SK-N-SH (cell line): ENCODE results near the gene ATOSB.

Experiments used
- CHD2 ChIP-seq: fragments of 150-350 bp; IDR thresholded peaks from 2 replicates; pipeline ENCODE4 v1.6.1; 2018; ENCODE audit warnings: low read length; ENCODE audit not compliant: partially characterized antibody
- FOXJ3 ChIP-seq: sonication (generic); formaldehyde crosslinking; IDR thresholded peaks from 2 replicates; pipeline ENCODE4 v1.5.1; 2020; ENCODE audit warnings: mild to moderate bottlenecking, missing genetic modification reagents
- FOXM1 ChIP-seq: IDR thresholded peaks from 2 replicates; pipeline ENCODE4 v1.4.0; 2012; ENCODE audit warnings: low read depth, mild to moderate bottlenecking
- GABPA ChIP-seq: IDR thresholded peaks from 2 replicates; pipeline ENCODE4 v1.4.0; 2012; ENCODE audit warnings: low read depth, mild to moderate bottlenecking
- NFIC ChIP-seq: IDR thresholded peaks from 2 replicates; pipeline ENCODE4 v1.4.0; 2012; ENCODE audit warnings: borderline replicate concordance
- POLR2AphosphoS5 ChIP-seq: IDR thresholded peaks from 2 replicates; pipeline ENCODE4 v1.6.1; 2012; ENCODE audit warnings: low read depth, low read length
- RAD21 ChIP-seq: IDR thresholded peaks from 2 replicates; pipeline ENCODE4 v1.6.1; 2012; ENCODE audit warnings: mild to moderate bottlenecking, low read length
- REST ChIP-seq: IDR thresholded peaks from 2 replicates; pipeline ENCODE4 v1.6.1; 2012; ENCODE audit warnings: mild to moderate bottlenecking, low read depth, low read length, moderate library complexity
- RXRA ChIP-seq: IDR thresholded peaks from 2 replicates; pipeline ENCODE4 v1.4.0; 2012; ENCODE audit warnings: low read depth, mild to moderate bottlenecking, borderline replicate concordance
- TAF1 ChIP-seq: IDR thresholded peaks from 2 replicates; pipeline ENCODE4 v1.6.1; 2012; ENCODE audit warnings: low read depth, mild to moderate bottlenecking, low read length, moderate library complexity, borderline replicate concordance
- TEAD4 ChIP-seq: IDR thresholded peaks from 2 replicates; pipeline ENCODE4 v1.4.0; 2012; ENCODE audit warnings: mild to moderate bottlenecking, borderline replicate concordance; ENCODE audit not compliant: insufficient read depth
- USF2 ChIP-seq: fragments of 150-350 bp; IDR thresholded peaks from 2 replicates; pipeline ENCODE4 v1.6.1; 2017; ENCODE audit warnings: antibody characterized with exemption, low read length, low read depth, borderline replicate concordance
- TF ChIP-seq, protein P1 (sequence below): fragments of 200-600 bp; sonication (generic); IDR thresholded peaks from 2 replicates; pipeline ENCODE4 v1.6.1; 2017; ENCODE audit warnings: antibody characterized with exemption, mild to moderate bottlenecking, moderate library complexity
- TF ChIP-seq, protein P2 (sequence below): IDR thresholded peaks from 2 replicates; pipeline ENCODE4 v1.4.0; 2012; ENCODE audit warnings: low read depth

DNA sequence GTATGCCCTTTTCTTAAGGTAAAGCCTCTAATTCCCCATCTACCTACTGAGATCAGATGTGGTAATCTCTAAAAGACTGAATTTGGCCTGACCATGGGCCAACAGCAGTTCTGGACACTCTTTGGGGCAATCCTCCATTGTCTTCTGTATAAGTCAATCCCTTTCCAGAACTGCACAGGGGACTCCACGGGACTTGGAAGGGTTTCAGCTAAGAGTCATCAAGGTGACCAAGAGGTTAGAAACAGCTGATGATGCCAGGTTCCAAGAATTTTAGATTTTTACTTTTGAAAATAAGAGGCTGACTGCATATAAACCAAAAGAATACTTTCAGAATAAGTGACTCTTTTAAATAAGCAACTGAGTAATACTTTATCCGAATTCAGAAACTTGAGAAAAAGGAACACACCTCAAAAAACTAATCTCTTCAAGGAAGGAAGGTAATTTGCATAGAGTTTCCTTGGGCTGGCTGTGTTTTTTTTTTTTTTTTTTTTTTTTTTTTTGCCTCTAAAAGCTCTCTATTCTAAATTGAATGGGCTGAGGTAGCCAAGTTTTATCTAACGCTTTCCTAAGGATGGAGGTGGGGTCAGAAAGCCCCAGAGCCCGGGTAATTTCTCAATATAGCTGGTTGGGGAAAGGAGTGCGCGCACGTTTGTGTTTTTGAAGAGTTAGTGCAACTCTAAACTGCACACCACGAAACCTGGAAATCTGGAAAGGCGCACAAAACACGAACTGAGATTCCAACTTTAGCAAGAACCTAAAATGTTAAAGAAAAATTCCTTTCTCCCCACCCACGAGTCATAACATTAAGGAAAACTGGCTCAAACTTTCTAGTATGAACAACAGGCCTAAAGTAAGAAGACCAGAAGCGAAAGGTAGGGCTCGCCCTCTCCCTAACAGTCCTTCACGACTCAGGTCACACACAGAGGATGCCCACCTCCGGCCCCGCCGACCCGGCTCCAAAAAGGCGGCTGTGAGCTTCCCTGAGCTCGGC lies 44.5 kb downstream of the ATOSB start:
- TF ChIP-seq, protein P1, sequence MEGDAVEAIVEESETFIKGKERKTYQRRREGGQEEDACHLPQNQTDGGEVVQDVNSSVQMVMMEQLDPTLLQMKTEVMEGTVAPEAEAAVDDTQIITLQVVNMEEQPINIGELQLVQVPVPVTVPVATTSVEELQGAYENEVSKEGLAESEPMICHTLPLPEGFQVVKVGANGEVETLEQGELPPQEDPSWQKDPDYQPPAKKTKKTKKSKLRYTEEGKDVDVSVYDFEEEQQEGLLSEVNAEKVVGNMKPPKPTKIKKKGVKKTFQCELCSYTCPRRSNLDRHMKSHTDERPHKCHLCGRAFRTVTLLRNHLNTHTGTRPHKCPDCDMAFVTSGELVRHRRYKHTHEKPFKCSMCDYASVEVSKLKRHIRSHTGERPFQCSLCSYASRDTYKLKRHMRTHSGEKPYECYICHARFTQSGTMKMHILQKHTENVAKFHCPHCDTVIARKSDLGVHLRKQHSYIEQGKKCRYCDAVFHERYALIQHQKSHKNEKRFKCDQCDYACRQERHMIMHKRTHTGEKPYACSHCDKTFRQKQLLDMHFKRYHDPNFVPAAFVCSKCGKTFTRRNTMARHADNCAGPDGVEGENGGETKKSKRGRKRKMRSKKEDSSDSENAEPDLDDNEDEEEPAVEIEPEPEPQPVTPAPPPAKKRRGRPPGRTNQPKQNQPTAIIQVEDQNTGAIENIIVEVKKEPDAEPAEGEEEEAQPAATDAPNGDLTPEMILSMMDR, result no peak
- TF ChIP-seq TAF1 (no peak), FOXJ3 (CRISPR knock-in tag) (no peak), REST (no peak), FOXM1 (no peak), NFIC (no peak), USF2 (no peak), RXRA (no peak), RAD21 (no peak), POLR2AphosphoS5 (no peak), CHD2 (no peak), GABPA (no peak), TEAD4 (no peak)
- TF ChIP-seq, protein P2, sequence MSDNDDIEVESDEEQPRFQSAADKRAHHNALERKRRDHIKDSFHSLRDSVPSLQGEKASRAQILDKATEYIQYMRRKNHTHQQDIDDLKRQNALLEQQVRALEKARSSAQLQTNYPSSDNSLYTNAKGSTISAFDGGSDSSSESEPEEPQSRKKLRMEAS, result no peak
